HT-29 (cell line): ENCODE data around the gene NOP53. TPM values are rescaled to one million over a fixed set of nuclear protein-coding genes. Genes with fewer than 3 reads are reported as not detected.
"Not testable (repeated sequence)": the region's sequence is repeated elsewhere in the genome, so short reads cannot be mapped to it uniquely, and the experiment has no call there.

ENCODE experiments used
- DNase-seq: peaks from one replicate; pipeline ENCODE4 v3.0.0-alpha.2; 2015; ENCODE audit warnings: low spot score
- total RNA-seq: library from RNA; depleted of rRNA; stranded (reverse); fragments of >200 nt; shearing (Covaris generic); gene quantifications from 2 replicates; pipeline ENCODE4 v1.2.3, GENCODE V29; 2014

The NOP53 gene
- total RNA-seq, 1 experiment from 2014 or later, result 300 TPM

- DNase-seq, result peak; percentile 64
Observed at GRCh38 chr19:47777245-47778048, 32.1 kb downstream of the NOP53 start.

- DNase-seq, result peak; percentile 93
Observed at GRCh38 chr19:47778049-47778953, 33.0 kb downstream of the NOP53 start, which contains the start of gene SELENOW. TSS of gene SELENOW (plus strand) at chr19:47778703. CDS start at chr19:47778786, 83 bp downstream.

- peak; percentile 63 for DNase-seq
Observed at GRCh38 chr19:47778954-47779351, 33.6 kb downstream of the NOP53 start.

GRCh38 chr19:47779524-47780214 is 34.3 kb downstream of the NOP53 start:
- DNase-seq, result no peak

GRCh38 chr19:47780215-47780551 is 34.8 kb downstream of the NOP53 start:
- no peak for DNase-seq

GRCh38 chr19:47781590-47782262 is 36.4 kb downstream of the NOP53 start:
- DNase-seq, result no peak

- no peak for DNase-seq
Observed at GRCh38 chr19:47786566-47786965, 41.2 kb downstream of the NOP53 start.

GRCh38 chr19:47787307-47787706 is 42.0 kb downstream of the NOP53 start:
- DNase-seq, result not testable (repeated sequence)

GRCh38 chr19:47789811-47790210 is 44.5 kb downstream of the NOP53 start:
- DNase-seq, result not testable (repeated sequence)

GRCh38 chr19:47790398-47790814 is 45.1 kb downstream of the NOP53 start:
- DNase-seq, result peak; percentile 89

- no peak for DNase-seq
Observed at GRCh38 chr19:47792616-47793015, 47.3 kb downstream of the NOP53 start.

GRCh38 chr19:47794526-47794925 is 49.2 kb downstream of the NOP53 start:
- no peak for DNase-seq

GRCh38 chr19:47796785-47797184 is 51.4 kb downstream of the NOP53 start:
- DNase-seq, result no peak

GRCh38 chr19:47797996-47798903 is 52.9 kb downstream of the NOP53 start:
- no peak for DNase-seq

GRCh38 chr19:47798904-47799266 is 53.5 kb downstream of the NOP53 start:
- DNase-seq, result no peak

- DNase-seq, result no peak
Observed at GRCh38 chr19:47801270-47801669, 55.9 kb downstream of the NOP53 start.

GRCh38 chr19:47802521-47803043 is 57.2 kb downstream of the NOP53 start:
- no peak for DNase-seq

- not testable (repeated sequence) for DNase-seq
Observed at GRCh38 chr19:47803148-47803547, 57.8 kb downstream of the NOP53 start.

GRCh38 chr19:47803671-47804070 is 58.3 kb downstream of the NOP53 start:
- DNase-seq, result not testable (repeated sequence)

- not testable (repeated sequence) for DNase-seq
Observed at GRCh38 chr19:47804451-47804850, 59.1 kb downstream of the NOP53 start, which contains the start of gene TPRX1. TSS of gene TPRX1 (minus strand) at chr19:47804551. CDS start at chr19:47804539, 12 bp downstream.
